Measurements from ENCODE around the gene PLCL1. TPM values are rescaled to one million over a fixed set of nuclear protein-coding genes. Genes with fewer than 3 reads are reported as not detected.

The PLCL1 gene
- total RNA-seq, 1 experiment from 2014 or later, result 0.07 TPM

GRCh38 chr2:197908156-197908555 is 103.8 kb downstream of the PLCL1 start (continued):
- no peak for TF ChIP-seq REST (IDR thresholded peaks at IDR 0.05; ENCODE audit: low read depth)
- no peak for TF ChIP-seq ZFX (IDR thresholded peaks at IDR 0.05)
- TF ChIP-seq SIN3A (IDR thresholded peaks at IDR 0.05; ENCODE audit: low read depth), result no peak
- TF ChIP-seq, protein P1, sequence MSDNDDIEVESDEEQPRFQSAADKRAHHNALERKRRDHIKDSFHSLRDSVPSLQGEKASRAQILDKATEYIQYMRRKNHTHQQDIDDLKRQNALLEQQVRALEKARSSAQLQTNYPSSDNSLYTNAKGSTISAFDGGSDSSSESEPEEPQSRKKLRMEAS (IDR thresholded peaks at IDR 0.05), result no peak
- TF ChIP-seq EZH2 (IDR thresholded peaks at IDR 0.05), result no peak
- TF ChIP-seq ZBTB33 (IDR thresholded peaks at IDR 0.05; ENCODE audit: extremely low read depth, insufficient replicate concordance, low read length), result no peak
- no peak for TF ChIP-seq ZNF274 (IDR thresholded peaks at IDR 0.05; ENCODE audit: low read depth, low read length)
- TF ChIP-seq TCF7L2 (IDR thresholded peaks at IDR 0.05; ENCODE audit: borderline replicate concordance, extremely low read depth, insufficient read depth, insufficient read length), result no peak
- no peak for TF ChIP-seq ELF1 (IDR thresholded peaks at IDR 0.05; ENCODE audit: borderline replicate concordance, low read depth)
- TF ChIP-seq POLR2AphosphoS5 (IDR thresholded peaks at IDR 0.05; ENCODE audit: low read depth, low read length), result no peak
- no peak for TF ChIP-seq YY1 (IDR thresholded peaks at IDR 0.05; ENCODE audit: extremely low read depth, insufficient replicate concordance, low read depth, low read length)

Measured in HCT116 (cell line).